SH-SY5Y (cell line): ENCODE measurements around the gene RAB42.

Experiments used
- GATA2 ChIP-seq: IDR thresholded peaks from 2 replicates; pipeline ENCODE4 v1.6.1; 2011; ENCODE audit warnings: mild to moderate bottlenecking, low read depth, low read length
- GATA3 ChIP-seq: IDR thresholded peaks from 2 replicates; pipeline ENCODE4 v1.6.1; 2011; ENCODE audit warnings: low read depth, mild to moderate bottlenecking, low read length, moderate library complexity

RAB42 gene

GRCh38 chr1:28591708-28592320 is at the start of gene RAB42:
RAB42 (plus strand) TSS chr1:28592265; CDS start chr1:28592512, 247 bp downstream.
- TF ChIP-seq GATA3 (no peak), GATA2 (no peak)

- no peak for TF ChIP-seq GATA3
- TF ChIP-seq GATA2 = no peak
These were observed 46.8 kb upstream of the RAB42 start for GRCh38 chr1:28545246-28545628.

GRCh38 chr1:28548318-28548717 is 43.7 kb upstream of the RAB42 start:
- TF ChIP-seq GATA2 (no peak), GATA3 (no peak)

- TF ChIP-seq GATA3 = no peak
- no peak for TF ChIP-seq GATA2
These were observed 40.7 kb upstream of the RAB42 start for GRCh38 chr1:28551381-28551780.

- TF ChIP-seq GATA3 (no peak), GATA2 (no peak; the same call in 1 of the 2 replicates)
These were observed 39.1 kb upstream of the RAB42 start, which contains the start of gene TRNAU1AP for GRCh38 chr1:28552758-28553663. TRNAU1AP (plus strand) TSS chr1:28553085; CDS start chr1:28553111, 26 bp downstream.

- TF ChIP-seq GATA3 = no peak
- TF ChIP-seq GATA2 = no peak
These were observed 31.2 kb upstream of the RAB42 start for GRCh38 chr1:28560886-28561285.

GRCh38 chr1:28564310-28564709 is 27.8 kb upstream of the RAB42 start:
- TF ChIP-seq GATA3 (no peak), GATA2 (no peak)

GRCh38 chr1:28565040-28565439 is 27.0 kb upstream of the RAB42 start:
- TF ChIP-seq GATA2 (no peak), GATA3 (no peak)

- TF ChIP-seq GATA2 (no peak), GATA3 (no peak)
These were observed 26.3 kb upstream of the RAB42 start for GRCh38 chr1:28565726-28566125.

- TF ChIP-seq GATA3 (no peak), GATA2 (no peak)
These were observed 25.1 kb upstream of the RAB42 start for GRCh38 chr1:28566931-28567330.

- TF ChIP-seq GATA3 (no peak), GATA2 (no peak)
These were observed 20.2 kb upstream of the RAB42 start for GRCh38 chr1:28571911-28572310.

GRCh38 chr1:28573564-28573963 is 18.5 kb upstream of the RAB42 start:
- TF ChIP-seq GATA3 = no peak
- TF ChIP-seq GATA2 = no peak

- TF ChIP-seq GATA2 (no peak), GATA3 (no peak)
These were observed 14.9 kb upstream of the RAB42 start for GRCh38 chr1:28577052-28577678.

- TF ChIP-seq GATA2 (no peak), GATA3 (no peak)
These were observed 14.1 kb upstream of the RAB42 start for GRCh38 chr1:28577738-28578536.

- TF ChIP-seq GATA3 (no peak), GATA2 (no peak)
These were observed 13.3 kb upstream of the RAB42 start for GRCh38 chr1:28578696-28579218.

GRCh38 chr1:28579401-28579800 is 12.7 kb upstream of the RAB42 start:
- TF ChIP-seq GATA3 (no peak), GATA2 (no peak)
